NCI-H146 (cell line): Measurements from ENCODE around the gene ABCC1.

Experiments
- DNase-seq: peaks from one replicate; lab custom pipeline; 2025; lab: John Stamatoyannopoulos, UW

Gene ABCC1

GRCh38 chr16:15993946-15994665 lies 44.7 kb downstream of the ABCC1 start:
- DNase-seq, result no peak

GRCh38 chr16:15996432-15997109 lies 47.2 kb downstream of the ABCC1 start:
- DNase-seq, result no peak

GRCh38 chr16:16000685-16001084 lies 51.3 kb downstream of the ABCC1 start:
- DNase-seq, result no peak

GRCh38 chr16:16001596-16002255 lies 52.3 kb downstream of the ABCC1 start:
- DNase-seq, result no peak

GRCh38 chr16:16003719-16004313 lies 54.4 kb downstream of the ABCC1 start:
- DNase-seq, result no peak

GRCh38 chr16:16004314-16004749 lies 54.9 kb downstream of the ABCC1 start:
- no peak for DNase-seq

- no peak for DNase-seq
These were observed 56.3 kb downstream of the ABCC1 start for GRCh38 chr16:16005721-16006120.

GRCh38 chr16:16006650-16007049 lies 57.2 kb downstream of the ABCC1 start:
- no peak for DNase-seq

- no peak for DNase-seq
These were observed 58.3 kb downstream of the ABCC1 start for GRCh38 chr16:16007743-16008111.

- no peak for DNase-seq
These were observed 59.2 kb downstream of the ABCC1 start for GRCh38 chr16:16008666-16009065.

GRCh38 chr16:16009401-16009800 lies 60.0 kb downstream of the ABCC1 start:
- DNase-seq, result no peak

GRCh38 chr16:16010194-16010593 lies 60.8 kb downstream of the ABCC1 start:
- DNase-seq, result no peak

GRCh38 chr16:16012144-16012543 lies 62.7 kb downstream of the ABCC1 start:
- DNase-seq, result no peak

- DNase-seq, result no peak
These were observed 64.4 kb downstream of the ABCC1 start for GRCh38 chr16:16013812-16014211.

- DNase-seq, result no peak
These were observed 65.2 kb downstream of the ABCC1 start for GRCh38 chr16:16014329-16015224.

- no peak for DNase-seq
These were observed 66.4 kb downstream of the ABCC1 start for GRCh38 chr16:16015849-16016248.

- DNase-seq, result no peak
These were observed 67.1 kb downstream of the ABCC1 start for GRCh38 chr16:16016388-16016964.

GRCh38 chr16:16017812-16018211 lies 68.4 kb downstream of the ABCC1 start:
- DNase-seq, result no peak

GRCh38 chr16:16018705-16019104 lies 69.3 kb downstream of the ABCC1 start:
- no peak for DNase-seq

GRCh38 chr16:16019488-16019887 lies 70.1 kb downstream of the ABCC1 start:
- DNase-seq, result no peak

GRCh38 chr16:16020291-16020690 lies 70.9 kb downstream of the ABCC1 start:
- no peak for DNase-seq
